Measurements from ENCODE around the gene ENTPD1.
"Not testable (repeated sequence)": the region's sequence is repeated elsewhere in the genome, so short reads cannot be mapped to it uniquely, and the experiment has no call there.

Gene ENTPD1

DNA sequence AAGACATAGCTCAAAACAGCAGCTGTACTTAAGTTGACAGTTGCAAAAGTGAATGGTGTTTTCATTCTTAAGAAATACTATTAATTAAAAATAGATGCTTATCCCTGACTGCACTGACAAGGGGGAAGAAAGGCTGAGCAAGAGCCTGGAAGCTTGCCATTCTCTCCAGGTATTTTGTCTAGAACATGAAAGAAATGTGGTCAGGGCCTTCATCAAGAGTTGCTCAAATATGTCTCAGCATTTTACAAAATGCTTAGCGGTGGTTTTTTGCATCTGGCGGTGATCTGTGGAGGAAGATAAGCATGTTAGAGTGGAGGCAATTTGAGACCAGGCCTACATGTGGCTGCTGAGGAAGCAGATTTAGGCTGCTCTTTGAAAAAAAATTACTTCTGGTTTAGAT, 105.4 kb downstream of the ENTPD1 start:
- FAIRE-seq = no peak
- no peak for DNase-seq (ENCODE audit: low spot score)

DNA sequence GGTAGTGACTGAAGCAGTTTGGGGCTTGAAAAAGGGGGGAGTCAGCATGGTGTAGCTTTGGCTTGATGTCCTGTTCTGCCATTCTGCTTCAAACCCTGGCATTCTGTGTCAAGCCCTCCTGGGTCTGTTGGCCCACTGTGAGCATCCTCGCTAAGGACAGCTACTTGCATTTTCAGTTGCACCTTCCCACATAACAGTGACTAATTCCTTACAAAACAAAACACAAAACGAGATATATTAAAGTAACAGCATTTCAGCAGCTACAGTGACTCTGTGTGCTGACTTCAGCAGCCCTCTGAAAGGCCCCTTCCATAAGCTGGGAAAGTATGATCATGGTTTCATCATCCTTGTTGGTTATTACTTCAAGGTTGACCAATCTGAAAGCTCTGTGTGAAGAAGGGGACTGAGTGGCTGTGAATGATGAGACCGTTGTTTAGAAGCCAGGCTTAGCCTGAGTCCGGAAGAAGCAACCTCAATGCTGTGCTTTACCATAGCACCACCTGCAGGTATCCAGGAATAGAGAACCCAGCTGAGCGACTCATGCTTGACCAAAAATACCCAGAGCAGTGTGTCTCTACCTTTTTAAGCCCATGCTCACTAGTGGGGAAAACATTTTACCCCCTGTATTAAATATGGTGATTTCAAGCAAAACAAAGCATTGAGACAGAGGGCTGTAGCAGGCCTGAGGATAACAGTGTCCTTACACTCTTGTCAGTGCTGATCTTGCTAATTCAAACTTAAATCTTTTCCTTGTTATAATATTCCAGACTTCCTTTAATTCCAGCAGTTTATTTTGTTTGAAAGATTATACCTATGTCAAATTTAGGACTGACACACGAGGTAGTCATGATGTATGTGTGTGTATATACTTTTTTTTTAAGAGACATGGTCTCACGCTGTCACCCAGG, 109.2 kb downstream of the ENTPD1 start:
- peak; percentile 5 for FAIRE-seq
- peak; percentile 64 for DNase-seq (ENCODE audit: low spot score)

DNA sequence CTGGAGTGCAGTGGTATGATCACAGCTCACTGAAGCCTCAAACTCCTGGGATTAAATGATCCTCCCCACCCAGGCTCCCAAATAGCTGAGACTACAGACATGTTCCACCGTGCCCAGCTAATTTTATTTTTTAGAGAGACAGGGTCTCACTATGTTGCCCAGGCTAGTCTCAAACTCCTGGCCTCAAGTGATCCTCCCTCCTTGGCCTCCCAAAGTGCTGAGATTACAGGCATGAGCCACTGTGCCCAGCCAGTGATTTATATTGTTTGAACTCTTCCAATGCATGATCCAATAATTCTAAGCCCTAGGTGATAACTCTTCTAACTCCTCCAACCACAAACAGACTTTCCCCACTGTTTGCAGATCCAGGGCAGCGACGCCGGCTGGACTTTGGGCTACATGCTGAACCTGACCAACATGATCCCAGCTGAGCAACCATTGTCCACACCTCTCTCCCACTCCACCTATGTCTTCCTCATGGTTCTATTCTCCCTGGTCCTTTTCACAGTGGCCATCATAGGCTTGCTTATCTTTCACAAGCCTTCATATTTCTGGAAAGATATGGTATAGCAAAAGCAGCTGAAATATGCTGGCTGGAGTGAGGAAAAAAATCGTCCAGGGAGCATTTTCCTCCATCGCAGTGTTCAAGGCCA, 110.0 kb downstream of the ENTPD1 start:
- DNase-seq (ENCODE audit: low spot score) (no peak), FAIRE-seq (no peak)

DNA sequence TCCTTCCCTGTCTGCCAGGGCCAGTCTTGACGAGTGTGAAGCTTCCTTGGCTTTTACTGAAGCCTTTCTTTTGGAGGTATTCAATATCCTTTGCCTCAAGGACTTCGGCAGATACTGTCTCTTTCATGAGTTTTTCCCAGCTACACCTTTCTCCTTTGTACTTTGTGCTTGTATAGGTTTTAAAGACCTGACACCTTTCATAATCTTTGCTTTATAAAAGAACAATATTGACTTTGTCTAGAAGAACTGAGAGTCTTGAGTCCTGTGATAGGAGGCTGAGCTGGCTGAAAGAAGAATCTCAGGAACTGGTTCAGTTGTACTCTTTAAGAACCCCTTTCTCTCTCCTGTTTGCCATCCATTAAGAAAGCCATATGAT, 110.5 kb downstream of the ENTPD1 start:
- no peak for DNase-seq (ENCODE audit: low spot score)
- FAIRE-seq = no peak

DNA sequence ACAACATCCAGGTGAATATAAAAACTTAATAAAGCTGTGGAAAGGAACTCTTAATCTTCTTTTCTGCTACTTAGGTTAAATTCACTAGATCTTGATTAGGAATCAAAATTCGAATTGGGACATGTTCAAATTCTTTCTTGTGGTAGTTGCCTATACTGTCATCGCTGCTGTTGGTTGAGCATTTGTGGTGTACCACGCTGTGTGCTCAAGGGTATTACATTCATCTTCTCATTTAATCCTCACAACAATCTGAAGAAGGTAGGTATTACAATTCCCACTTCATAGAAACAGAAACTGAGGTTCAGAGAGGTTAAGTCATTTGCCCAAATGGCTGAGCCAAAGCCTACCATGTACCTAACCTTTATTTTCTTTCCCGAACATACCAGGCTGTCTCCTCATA, 111.9 kb downstream of the ENTPD1 start:
- DNase-seq (ENCODE audit: low spot score) (no peak), FAIRE-seq (no peak)

DNA sequence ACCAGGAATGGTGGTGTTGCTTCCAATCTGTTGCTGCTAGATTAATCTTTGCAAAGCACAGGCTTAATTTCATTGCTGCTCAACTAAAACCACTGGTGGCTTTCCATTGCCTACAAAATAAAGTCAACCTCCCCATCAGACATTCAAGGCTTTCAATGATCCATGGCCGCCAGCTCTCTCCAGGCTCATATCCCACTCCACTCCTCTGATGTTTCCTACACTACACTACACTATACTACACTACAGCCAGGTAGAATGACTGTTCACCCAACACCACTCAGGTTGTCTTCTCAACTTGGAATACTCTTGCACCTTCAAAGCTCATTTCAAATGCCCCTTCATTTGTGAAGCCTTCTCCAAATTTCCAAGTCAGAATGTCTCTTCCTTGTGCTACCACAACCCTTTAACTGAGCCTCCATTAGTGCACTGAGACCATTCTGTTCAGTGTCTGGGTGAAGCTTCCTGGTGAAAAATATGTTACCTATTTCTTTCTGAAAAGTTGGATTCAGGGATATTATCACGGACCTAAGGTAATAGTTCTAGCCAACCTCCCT, 116.3 kb downstream of the ENTPD1 start:
- no peak for DNase-seq (ENCODE audit: low spot score)
- FAIRE-seq = no peak

DNA sequence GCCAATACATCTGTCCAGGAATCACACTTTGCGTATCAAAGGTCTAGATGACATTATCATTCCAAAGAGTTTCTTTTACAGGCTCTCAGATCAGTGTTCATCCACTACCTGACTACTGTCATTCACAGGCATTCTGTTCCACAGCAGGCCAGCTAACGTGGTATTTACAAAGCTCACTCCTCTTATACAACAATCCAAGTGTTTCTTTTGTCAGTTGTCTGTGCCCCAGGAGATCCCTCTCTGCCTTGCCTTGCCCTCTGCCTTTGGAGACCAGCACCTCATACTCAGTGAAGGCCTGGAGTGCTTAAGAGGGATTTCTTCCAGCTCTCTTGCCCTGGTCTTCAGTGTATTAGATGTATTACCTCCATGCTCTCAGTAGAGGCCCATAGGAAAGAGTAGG, 117.2 kb downstream of the ENTPD1 start:
- FAIRE-seq (no peak), DNase-seq (ENCODE audit: low spot score) (no peak)

DNA sequence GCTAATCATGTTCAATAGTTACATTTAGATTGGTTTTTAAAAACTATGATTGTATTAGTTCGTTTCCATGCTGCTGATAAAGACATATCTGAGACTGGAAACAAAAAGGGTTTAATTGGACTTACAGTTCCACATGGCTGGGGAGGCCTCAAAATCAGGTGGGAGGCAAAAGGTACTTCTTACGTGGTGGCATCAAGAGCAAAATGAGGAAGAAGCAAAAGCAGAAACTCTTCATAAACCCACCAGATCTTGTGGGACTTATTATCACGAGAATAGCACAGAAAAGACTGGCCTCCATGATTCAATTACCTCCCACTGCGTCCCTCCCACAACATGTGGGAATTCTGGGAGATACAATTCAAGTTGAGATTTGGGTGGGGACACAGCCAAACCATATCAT, 117.7 kb downstream of the ENTPD1 start:
- FAIRE-seq = no peak
- no peak for DNase-seq (ENCODE audit: low spot score)

DNA sequence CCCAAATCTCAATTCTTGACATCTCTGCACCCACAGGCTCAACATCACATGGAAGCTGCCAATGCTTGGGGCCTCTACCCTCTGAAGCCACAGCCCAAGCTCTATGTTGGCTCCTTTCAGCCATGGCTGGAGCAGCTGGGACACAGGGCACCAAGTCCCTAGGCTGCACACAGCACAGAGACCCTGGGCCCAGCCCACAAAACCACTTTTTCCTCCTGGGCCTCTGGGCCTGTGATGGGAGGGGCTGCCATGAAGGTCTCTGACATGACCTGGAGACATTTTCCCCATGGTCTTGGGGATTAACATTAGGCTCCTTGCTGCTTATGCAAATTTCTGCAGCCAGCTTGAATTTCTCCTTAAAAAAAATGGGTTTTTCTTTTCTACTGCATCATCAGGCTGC, 118.8 kb downstream of the ENTPD1 start:
- not testable (repeated sequence) for FAIRE-seq

DNA sequence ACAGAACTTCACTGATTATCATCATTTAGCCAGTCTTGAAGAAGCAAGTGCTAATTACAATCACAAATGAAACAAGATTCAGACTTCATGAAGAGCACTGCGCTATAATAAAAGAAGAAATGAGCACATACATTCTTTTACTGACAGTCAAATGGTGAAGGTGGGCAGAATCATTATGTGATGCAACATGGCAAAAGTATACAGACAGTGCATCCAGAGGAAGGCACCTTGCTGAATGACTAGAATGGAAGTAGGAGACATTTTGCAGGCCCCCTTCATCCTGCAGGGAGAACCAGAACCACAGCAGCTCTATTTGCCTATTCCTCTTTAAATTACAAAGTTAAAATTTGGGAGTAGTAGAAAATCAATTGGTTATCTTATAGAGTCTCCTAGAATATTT, 120.8 kb downstream of the ENTPD1 start:
- DNase-seq (ENCODE audit: low spot score) (no peak), FAIRE-seq (no peak)

More for the DNA sequence above, 118.8 kb downstream of the ENTPD1 start:
- not testable (repeated sequence) for DNase-seq (ENCODE audit: low spot score)

DNA sequence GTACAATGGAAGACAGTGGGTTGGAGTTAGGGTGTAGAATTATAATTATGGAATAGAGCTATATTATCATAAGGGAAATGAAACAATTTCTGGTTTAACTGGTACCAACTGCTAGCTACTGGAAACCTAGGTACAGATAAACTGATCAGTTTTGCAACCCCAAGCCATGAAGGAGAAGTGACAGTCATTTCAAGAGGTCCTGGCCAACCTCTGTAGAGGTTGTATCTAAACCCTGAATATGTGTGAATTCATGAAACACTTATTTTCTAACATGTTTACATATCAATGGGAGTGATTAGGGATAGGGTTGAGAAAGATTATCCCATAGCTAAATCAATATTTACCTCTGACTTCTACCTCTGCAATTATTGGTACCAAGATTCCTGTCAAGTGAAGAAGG, 121.9 kb downstream of the ENTPD1 start:
- no peak for FAIRE-seq
- DNase-seq (ENCODE audit: low spot score) = no peak

DNA sequence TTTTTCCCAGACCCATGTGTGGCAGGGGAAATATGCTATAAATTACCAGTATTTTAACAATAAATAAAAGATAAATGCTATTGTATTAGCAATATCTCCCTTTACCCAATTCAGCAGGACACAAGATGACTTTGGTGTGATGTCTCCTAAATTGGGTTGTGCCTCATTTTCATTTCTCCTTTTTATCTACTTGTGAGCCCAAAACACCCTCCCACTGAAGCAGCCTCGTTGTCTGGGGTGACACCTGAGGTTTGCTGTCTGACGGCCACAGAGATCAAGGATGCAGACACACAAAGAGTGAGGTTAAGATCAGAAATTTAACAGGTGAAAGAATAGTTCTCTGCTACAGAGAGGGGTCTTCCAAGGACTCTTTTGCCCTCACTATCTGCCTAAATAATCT, 124.7 kb downstream of the ENTPD1 start:
- no peak for FAIRE-seq
- DNase-seq (ENCODE audit: low spot score) = no peak

DNA sequence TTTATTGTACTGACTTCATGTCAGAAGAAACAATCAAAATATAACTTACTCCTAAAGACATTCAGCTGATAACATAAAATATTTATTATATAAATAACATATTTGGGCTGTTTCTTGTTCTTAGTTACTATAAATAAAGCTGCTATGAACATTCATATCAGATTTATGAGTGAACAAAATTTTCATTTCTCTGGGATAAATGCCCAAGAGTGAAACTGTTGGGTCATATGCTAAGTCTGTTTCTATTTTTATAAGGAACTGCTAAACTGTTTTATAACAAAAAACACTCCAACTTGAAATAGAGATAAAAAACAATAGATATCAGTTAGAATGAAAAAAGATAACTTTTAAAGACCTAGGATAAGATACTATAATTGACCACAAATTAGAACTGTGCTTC, 125.4 kb downstream of the ENTPD1 start:
- DNase-seq (ENCODE audit: low spot score) = no peak
- FAIRE-seq = no peak

DNA sequence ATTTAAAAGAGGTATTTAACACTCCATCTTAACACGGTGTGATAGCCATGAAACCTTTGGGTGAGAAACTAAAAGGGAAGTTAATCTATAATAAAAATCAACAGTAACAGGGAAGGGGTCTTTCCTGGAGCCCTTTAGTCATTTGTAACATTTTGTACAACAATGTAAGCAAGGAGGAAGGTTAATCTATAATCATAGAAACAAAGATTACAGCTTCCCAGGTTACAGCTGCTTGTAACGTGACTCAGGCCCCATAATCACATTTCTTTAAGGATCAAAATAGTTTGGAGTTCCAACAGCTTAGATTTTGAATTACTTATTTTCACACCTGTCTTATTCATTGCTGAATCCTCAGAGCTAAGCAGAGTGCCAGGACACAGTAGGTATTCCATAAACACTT, 133.9 kb downstream of the ENTPD1 start:
- DNase-seq (ENCODE audit: low spot score) (no peak), FAIRE-seq (no peak)

DNA sequence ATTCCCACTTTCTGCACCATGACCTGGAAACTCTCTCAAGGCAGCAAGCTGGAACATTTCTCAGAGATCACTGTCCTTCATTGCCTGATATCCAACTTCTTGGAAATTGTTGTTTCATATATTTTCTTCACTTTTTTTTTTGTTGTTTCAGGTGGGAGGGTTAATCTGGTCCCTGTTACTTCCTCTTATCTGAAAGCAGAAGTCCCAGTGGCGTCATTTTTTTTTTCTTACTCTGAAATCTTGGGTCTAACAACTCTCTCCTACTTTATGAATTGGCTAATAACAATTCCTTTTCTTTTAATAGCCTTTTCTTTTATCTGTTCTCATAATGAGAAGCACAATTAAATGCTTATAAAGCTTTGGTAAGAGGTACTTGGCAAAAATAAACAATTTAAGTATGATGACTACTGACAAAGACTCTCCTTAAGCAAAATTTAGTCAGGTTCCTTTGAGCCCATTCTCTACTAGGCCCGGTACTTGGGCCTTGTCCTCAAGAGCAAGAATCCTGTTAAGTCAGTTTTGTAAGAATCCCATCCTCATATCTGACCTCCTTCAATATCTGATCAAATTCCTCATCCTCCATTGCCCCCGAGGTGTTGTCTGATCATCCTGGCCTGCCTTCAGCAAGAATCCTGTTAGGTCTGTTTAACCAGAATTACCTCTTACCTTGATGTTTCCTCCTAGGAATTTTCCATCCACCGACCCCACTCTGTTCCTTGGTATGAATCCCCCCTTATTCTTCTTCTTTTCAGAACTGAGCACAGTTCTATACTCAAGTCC, 140.3 kb downstream of the ENTPD1 start:
- DNase-seq (ENCODE audit: low spot score) (no peak), FAIRE-seq (no peak)

DNA sequence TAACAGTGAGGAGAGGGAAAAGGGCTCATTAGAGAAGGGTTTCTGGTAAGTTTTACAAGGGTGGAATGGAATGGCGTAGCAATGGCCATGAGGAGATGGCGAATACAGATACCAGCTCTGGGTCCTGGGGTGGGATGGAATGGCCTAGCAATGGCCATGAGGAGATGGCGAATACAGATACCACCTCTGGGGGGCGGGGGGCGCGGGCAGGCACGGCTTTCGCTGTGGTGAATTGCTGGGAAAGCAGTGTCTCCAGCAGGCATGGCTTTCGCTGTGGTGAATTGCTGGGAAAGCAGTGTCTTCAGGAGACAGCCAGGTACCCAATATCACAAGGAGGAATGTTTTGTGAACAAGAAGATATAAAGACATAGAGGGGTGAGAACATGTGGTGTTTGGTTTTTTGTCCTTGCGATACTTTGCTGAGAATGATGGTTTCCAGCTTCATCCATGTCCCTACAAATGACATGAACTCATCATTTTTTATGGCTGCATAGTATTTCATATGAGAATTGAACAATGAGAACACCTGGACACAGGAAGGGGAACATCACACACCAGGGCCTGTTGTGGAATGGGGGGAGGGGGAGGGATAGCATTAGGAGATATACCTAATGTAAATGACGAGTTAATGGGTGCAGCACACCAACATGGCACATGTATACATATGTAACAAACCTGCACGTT, 150.1 kb downstream of the ENTPD1 start:
- not testable (repeated sequence) for DNase-seq (ENCODE audit: low spot score); FAIRE-seq

DNA sequence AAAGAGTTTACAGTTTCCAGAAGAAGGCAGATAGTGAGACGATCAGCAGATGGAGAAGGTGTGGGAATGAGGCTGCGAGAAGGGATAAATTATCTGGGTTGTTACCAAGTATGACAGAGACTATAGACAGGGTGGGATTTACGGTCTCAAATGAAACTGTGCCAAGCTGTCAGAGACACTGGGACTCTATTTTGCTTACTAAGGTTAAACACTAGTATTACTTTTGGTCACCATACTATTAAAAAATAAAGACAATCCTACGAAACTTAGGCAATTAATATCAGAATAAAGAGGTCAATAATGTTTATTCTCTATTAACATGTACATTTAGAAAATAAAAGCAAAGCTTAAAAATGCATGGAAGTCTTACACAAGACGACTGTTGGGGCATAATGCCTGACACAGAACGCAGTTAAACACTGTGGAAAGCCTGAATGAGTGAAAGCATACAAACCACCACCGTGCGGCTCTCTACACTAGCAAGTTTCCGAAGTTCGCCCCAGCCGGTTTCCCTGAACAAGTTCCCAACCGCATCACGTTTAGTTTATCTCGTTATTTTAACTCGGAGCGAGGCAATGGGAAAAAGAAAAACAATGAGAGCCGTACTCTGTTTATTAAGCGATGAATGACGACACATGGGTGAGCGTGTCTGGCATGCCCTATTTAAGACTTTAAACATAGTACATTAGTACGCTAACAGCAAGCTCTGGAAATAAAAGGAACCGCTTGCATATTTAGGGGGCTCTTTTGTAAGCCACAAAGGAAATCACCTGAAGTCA, 150.9 kb downstream of the ENTPD1 start:
- no peak for FAIRE-seq

DNA sequence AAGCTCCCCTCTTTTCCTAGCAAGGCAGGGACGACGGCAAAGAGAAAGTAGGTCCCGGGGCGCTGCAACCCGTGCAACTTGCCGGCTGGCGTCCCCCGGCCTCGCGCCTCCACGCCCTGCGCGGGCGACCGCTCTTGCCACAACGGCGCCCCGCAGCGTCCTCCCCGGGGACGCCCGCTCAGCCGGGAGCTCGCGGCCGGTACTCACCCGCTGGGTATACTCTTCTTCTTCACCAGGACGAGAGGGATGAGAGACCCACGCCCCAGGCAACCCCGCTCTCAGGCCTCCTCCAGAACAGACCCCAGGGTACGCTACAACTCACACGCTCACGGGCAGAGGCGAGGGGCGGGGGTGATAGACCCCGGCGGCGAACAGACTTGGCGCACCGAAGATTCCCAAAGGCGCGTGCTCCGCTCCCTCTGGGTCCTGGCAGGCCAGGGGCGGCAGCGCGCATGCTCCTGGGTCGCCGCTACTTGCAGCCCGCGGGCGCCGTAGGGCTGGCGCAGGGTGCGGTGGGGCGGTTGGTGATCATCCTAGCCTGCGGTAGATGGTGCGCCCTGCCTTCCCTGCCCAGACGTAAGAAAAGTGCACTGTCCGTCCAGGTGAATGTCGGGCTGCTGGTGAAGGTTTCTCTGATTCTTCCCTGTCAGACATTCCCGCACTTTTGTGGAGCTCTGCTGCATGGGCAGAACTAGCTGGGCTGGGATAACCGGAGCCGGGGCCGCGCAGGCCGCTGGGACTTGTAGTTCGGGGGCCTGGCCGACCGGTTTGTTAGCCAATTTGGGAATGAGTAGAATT, 151.7 kb downstream of the ENTPD1 start, which contains the start of gene CC2D2B:
Gene CC2D2B, plus strand, starts transcription at position 520 of the 798 bp plus-strand sequence. CDS start 3,349 bp downstream, outside the sequence.
- FAIRE-seq = peak; percentile 87
- peak; percentile 86 for DNase-seq (ENCODE audit: low spot score)

More for the DNA sequence above, 150.9 kb downstream of the ENTPD1 start:
- peak; percentile 40 for DNase-seq (ENCODE audit: low spot score)

DNA sequence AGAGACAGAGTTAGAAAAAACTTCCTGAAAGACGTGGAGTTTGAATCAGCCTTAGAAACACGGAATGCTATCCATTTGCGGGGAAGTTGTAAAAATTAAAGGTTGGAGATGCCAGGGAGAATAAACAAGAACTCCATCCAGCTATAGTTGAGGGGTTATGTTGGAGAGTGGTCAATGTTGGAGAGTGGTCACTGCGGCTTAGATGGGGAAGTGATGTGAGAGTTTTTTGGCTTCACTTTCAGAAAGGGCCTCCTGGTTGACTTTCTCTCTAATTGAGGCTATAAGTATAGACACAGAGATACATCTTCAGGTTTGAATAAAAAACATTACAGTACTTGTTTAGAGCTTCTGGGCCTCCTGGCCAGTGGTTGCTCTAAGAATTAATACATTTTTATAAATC, 152.5 kb downstream of the ENTPD1 start:
- DNase-seq (ENCODE audit: low spot score) = no peak
- no peak for FAIRE-seq
